ENCODE data around the gene RCL1. TPM values are rescaled to one million over a fixed set of nuclear protein-coding genes. Genes with fewer than 3 reads are reported as not detected.

The RCL1 gene, protein sequence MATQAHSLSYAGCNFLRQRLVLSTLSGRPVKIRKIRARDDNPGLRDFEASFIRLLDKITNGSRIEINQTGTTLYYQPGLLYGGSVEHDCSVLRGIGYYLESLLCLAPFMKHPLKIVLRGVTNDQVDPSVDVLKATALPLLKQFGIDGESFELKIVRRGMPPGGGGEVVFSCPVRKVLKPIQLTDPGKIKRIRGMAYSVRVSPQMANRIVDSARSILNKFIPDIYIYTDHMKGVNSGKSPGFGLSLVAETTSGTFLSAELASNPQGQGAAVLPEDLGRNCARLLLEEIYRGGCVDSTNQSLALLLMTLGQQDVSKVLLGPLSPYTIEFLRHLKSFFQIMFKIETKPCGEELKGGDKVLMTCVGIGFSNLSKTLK
- total RNA-seq = 9.1 and 9.4 TPM in 2 replicates

DNA sequence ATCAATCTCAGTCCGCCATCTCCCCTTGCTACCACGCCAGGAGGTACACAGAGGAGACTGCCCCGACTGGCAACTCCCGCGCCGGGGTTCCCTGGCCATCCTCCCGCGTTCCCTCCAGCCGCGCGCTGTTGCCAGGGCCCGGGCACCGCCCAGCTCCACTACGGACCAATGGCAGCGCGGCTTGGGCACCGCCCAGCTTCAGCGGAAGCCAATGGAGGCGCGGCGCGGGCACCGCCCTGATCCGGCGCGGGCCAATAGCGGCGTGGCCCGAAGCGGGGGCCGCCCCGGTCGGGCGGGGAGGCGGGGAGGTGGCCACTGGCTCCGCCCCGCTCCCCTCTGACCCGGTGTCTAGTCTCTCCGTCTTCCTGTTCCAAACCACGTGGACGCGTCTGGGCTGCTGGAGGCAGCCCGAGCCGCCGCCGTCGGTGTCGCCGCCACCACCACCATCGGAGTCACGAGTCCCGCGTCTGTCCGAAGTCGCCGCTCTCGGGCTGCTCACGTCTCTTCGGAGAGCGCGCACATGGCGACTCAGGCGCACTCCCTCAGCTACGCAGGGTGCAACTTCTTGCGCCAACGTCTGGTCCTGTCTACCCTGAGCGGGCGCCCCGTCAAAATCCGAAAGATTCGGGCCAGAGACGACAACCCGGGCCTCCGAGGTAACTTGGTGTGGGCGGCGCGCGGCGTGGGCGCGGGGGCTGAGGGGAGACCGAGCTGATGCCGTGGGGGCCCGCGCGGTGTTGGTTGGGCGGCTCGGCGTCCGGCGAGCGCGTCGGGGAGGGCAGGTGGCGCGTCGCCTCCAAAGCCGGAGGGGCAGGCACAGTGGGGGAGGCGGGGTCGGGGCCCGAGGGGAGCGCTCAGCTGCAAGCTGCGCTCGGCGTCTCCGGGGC, at the start of gene RCL1:
TSS of gene RCL1 (plus strand) at position 373 of the 887 bp plus-strand sequence. CDS start at position 521, 148 bp downstream.

Other genes starting within 250 kb of the RCL1 start
- gene PLPP6, start 130.7 kb upstream of the RCL1 start, total RNA-seq = 5.5 and 7.0 TPM in 2 replicates
- gene SPATA6L, start 126.5 kb upstream of the RCL1 start, total RNA-seq = 0.28 and 0.43 TPM in 2 replicates
- gene CDC37L1, start 113.4 kb upstream of the RCL1 start, total RNA-seq = 15.8 and 19.2 TPM in 2 replicates
- 73.1 and 92.2 TPM in 2 replicates for gene AK3, start 51.7 kb upstream of the RCL1 start, total RNA-seq
- gene JAK2, start 192.3 kb downstream of the RCL1 start, total RNA-seq = 6.7 and 7.0 TPM in 2 replicates